Measurements from ENCODE around the gene MS4A4E. TPM values are rescaled to one million over a fixed set of nuclear protein-coding genes. Genes with fewer than 3 reads are reported as not detected.

MS4A4E gene
- total and polyA plus RNA-seq, 2 experiments from 2014 or later: not detected

- ATAC-seq (no peak), DNase-seq (ENCODE audit: low spot score) (no peak)
- Mint-ChIP-seq H3K9me3 (peaks cover 57% of the 10 kb centered on the region), H3K4me1 (no peaks in the 10 kb centered on the region), H3K4me3 (no peak overlapping the region), H3K27ac (no peak overlapping the region), H3K36me3 (ENCODE audit: low read depth) (peaks cover 32% of the 10 kb centered on the region; the same call in 2 of the 3 replicates), H3K27me3 (ENCODE audit: insufficient read depth, low read depth, poor library complexity) (no peaks in the 10 kb centered on the region)
- Histone ChIP-seq H3K9me2 (ENCODE audit: insufficient read depth) (no peaks in the 10 kb centered on the region; the same call in 1 of the 2 replicates), H3K4me1 (ENCODE audit: insufficient read depth) (no peaks in the 10 kb centered on the region), H2AFZ (no peak overlapping the region), H3K79me2 (replicated peaks; ENCODE audit: insufficient read depth) (no peaks in the 10 kb centered on the region), H3K27ac (ENCODE audit: low read depth) (no peak overlapping the region), H3K27me3 (ENCODE audit: insufficient read depth) (no peaks in the 10 kb centered on the region), H3K4me3 (no peak overlapping the region), H4K20me1 (replicated peaks; ENCODE audit: insufficient read depth) (no peaks in the 10 kb centered on the region), H3F3A (replicated peaks; ENCODE audit: low read depth) (no peaks in the 10 kb centered on the region), H3K4me2 (no peak overlapping the region), H3K36me3 (ENCODE audit: insufficient read depth) (peaks cover 5% of the 10 kb centered on the region; the same call in 1 of the 2 replicates)
- TF ChIP-seq REST (IDR thresholded peaks at IDR 0.05; ENCODE audit: unreplicated experiment) (no peak), JUNB (IDR thresholded peaks at IDR 0.05; ENCODE audit: unreplicated experiment) (no peak), POLR2AphosphoS5 (IDR thresholded peaks at IDR 0.05; ENCODE audit: low read depth) (no peak), ZNF462 (CRISPR knock-in tag; IDR thresholded peaks at IDR 0.05) (no peak), NANOG (IDR thresholded peaks at IDR 0.05; ENCODE audit: borderline replicate concordance) (no peak), ZNF331 (CRISPR knock-in tag; IDR thresholded peaks at IDR 0.05; ENCODE audit: low read depth) (no peak), ZNF114 (CRISPR knock-in tag; IDR thresholded peaks at IDR 0.05) (no peak), CREB1 (CRISPR knock-in tag; IDR thresholded peaks at IDR 0.05; ENCODE audit: low read depth) (no peak), CTCF (conservative IDR thresholded peaks at IDR 0.05; ENCODE audit: low read depth in 2 of 2) (no peak), STAT1 (IDR thresholded peaks at IDR 0.05; ENCODE audit: unreplicated experiment) (no peak)
Observed at GRCh38 chr11:60165951-60166350, 77.0 kb downstream of the MS4A4E start.
